Activated CD4-positive, CD25-positive, alpha-beta regulatory T cell treated with anti-CD3 and anti-CD28 coated beads, Interleukin-2, amount 50 U/mL, for 16 hours (primary cell): ENCODE data around the gene LMTK3.
"Not testable (repeated sequence)": the region's sequence is repeated elsewhere in the genome, so short reads cannot be mapped to it uniquely, and the experiment has no call there.

Experiments used
- DNase-seq: peaks from one replicate; pipeline ENCODE4 v3.0.0-alpha.2; 2020; ENCODE audit warnings: low read depth, low spot score

LMTK3 gene

DNA sequence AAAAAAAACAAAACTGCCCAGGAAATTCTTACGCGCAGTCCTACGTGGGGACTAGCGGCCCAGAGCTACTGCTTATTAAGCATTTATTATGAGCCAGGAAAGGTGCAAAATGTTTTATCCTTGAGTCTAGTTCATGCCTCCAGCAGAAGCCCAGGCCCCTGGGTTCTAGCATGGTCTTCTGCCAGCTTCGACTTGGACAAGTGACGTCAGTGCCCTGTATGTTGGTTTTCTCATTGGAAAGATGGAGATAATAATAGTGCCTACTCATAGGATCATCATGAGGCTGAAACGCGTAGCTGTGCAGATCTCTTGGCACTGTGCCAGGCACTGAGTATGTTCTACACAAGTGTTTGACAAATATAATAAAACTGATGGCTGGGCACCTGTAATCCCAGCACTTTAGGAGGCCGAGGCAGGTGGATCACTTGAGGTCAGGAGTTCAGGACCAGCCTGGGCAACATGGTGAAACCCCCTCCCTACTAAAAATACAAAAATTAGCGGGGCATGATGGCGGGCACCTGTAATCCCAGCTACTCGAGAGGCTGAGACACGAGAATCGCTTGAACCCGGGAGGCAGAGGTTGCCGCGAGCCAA is 28.0 kb upstream of the LMTK3 start:
- no peak for DNase-seq

DNA sequence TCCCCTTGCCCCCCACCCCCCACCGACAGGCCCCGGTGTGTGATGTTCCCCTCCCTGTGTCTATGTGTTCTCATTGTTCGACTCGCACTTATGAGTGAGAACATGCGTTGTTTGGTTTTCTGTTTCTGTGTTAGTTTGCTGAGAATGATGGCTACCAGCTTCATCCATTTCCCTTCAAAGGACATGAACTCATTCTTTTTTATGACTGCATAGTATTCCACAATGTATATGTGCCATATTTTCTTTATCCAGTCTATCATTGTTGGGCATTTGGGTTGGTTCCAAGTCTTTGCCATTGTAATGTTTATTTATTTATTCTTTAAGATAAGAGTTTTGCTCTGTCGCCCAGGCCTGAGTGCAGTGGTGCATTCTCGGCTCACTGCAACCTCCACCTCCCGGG is 26.4 kb upstream of the LMTK3 start:
- not testable (repeated sequence) for DNase-seq

DNA sequence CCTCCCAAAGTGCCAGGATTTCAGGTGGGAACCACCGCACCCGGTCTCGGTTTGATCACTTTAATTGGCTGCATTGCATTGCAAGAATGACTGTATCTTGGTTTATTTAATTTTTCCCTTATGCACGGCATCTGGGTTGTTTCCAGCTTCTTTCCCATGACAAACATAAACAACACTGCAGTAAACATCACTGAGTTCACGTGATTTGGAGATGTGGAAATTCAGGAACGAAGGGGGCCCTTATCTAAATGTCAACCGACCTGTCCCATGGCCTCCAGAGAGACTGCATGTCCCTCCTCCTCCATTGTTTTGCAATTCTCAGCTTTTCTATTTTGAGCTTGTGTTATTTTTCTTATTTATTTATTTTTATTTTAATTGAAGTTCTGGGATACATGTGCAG is 25.9 kb upstream of the LMTK3 start:
- DNase-seq, result no peak

DNA sequence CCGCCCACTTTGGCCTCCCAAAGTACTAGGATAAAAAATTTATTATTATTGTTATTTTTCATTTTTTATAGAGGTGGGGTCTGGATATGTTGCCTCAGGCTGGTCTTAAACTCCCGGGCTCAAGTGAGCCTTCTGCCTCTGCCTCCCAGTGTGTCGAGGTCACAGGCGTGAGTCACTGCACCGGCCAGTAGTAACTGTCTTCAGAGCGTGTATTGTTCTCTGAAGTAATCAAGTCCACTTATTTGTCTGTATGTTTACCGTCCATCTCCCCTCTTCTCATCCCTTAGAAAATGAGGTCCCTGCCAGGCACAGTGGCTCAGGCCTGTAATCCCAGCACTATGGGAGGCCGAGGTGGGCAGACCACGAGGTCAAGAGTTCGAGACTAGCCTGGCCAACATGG is 22.1 kb upstream of the LMTK3 start:
- DNase-seq, result no peak

DNA sequence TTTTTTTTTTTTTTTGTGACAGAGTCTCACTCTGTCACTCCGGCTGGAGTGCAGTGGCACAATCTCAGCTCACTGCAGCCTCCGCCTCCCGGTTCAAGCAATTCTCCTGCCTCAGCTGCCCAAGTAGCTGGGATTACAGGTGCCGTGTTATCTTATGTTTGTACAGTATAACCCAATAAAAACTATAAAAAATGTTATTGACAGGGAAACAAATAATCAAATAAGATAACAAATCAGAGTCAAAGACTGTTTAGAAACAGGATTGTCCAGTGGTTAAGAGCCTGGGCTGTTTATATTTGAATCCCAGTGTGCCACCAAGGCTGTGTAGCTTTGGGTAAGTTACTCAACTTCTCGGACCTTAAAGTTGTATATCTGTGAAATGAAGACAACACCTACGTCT is 19.1 kb upstream of the LMTK3 start:
- no peak for DNase-seq

DNA sequence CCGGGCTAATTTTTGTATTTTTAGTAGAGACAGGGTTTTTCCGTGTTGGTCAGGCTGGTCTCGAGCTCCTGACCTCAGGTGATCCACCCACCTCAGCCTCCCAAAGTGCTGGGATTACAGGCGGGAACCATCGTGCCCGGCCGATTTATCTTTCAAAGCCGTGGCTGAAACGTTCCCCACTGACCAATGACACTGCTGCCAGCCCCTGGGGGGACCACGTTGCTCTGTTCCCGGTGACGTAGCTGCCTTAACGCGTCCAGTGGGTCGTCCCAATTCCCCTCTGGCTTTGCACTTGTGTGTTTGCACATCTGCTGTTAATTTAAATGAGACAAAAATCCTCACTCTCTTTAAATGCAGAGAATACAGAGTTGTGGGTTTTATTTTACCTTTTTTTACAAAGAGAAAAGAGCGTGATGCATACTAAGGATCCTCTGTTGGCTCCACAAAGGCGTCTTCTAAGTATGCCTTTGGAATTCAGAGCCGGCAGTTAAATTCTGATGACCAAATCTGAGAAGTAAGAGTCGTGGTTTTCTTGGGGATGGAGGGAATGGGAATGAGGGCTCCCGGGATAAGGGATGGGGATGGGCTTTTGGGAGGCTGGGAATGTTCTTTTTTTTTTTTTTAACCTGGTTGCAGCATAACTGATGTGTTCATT is 18.6 kb upstream of the LMTK3 start:
- DNase-seq, result no peak

DNA sequence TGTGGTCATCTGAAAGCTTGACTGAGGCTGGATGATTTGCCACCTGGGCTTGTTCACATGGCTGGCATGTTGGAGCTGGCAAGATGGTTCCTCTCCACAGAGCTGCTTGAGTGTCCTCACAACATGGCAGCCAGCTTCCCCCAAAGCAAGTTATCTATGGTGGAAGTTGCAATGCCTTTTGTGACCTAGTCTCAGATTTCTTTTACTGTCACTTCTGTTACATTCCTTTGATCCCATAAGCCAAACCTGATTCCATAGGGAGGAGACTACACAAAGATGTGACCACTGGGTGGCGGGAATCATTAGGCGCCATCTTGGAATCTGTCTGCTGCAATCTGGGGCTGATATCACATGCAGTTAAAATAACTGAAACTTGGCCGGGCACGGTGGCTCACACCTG is 17.5 kb upstream of the LMTK3 start:
- no peak for DNase-seq

DNA sequence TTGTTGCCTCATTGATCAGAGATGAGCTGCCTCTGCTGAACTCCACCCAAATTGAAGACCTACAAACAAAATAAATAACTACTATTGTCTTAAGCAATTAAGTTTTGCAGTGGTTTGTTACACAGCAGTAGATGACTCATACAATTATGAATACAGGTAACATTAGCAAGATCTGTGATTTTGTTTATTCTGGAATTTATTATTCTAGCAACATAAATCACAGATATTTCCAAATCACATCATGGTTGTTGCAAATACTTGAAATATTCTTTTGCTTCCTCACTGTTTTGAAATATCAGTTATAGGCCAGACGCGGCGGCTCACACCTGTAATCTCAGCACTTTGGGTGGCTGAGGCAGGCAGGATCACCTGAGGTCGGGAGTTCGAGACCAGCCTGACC is 13.1 kb upstream of the LMTK3 start:
- DNase-seq, result no peak

DNA sequence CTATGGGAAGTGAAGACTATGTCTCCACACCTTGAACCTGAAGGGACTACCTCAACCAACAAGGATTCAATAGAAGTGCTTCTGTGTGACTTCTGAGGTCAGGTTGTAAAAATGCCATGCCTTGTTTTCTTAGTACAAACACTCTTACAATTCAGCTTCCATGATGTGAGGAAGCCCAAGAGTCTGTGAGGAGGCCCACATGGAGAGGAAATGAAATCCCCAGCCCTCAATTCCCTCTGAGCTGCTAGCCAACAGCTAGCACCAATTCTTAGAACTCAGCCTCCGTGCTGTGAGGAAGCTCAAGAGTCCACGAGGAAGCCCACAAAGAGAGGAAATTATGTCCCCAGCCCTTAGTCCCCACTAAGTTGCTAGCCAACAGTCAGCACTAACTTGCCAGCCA is 12.6 kb upstream of the LMTK3 start:
- no peak for DNase-seq

DNA sequence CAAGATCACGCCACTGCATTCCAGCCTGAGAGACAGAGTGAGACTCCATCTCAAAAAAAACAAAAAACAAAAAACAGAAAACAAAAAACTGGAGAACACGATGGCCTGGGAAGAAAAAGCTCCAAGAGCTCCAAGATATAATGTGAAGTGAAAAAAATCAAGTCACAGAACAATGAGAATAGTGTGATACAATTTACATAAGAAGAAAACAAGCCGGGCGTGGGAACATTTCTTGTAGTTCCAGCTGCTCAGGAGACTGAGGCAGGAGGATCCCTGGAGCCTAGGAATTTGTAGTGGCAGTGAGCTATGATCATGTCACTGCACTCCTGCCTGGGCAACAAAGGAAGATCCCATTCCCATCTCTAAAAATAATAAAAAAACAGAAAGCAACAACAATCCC is 8.5 kb upstream of the LMTK3 start:
- no peak for DNase-seq

DNA sequence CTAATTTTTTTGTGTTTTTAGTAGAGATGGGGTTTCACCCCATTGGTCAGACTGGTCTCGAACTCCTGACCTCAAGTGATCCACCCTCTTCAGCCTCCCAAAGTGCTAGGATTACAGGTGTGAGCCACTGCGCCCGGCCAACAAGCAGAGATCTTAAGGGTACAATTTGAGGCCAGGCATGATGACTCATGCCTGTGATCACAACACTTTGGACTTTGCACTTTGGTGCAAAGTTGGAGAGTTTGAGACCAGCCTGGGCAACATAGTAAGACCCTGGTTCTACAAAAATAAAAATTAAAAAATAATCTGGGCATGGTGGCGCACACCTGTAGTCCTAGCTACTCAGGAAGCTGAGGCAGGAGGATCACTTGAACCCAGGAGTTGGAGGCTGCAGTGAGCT is 7.8 kb upstream of the LMTK3 start:
- not testable (repeated sequence) for DNase-seq

DNA sequence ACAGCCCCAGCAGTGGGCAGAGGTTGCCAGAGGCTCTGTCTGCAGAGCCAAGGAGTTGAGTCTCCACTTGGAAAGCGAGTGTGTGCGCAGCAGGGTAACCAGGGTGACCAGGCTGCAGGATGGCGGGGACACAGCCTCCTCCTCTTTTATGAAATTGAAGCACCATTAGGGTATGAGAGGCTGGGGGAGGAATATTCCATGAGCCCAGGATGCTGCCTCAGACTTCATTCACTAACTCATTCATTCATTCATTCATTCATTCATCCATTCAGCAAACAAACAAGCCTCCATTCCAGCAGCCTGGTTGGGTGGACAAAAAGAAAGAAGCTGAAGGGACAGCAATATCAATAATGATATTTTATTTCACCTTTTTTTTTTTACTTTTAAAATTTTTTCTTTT is 6.6 kb upstream of the LMTK3 start:
- no peak for DNase-seq

DNA sequence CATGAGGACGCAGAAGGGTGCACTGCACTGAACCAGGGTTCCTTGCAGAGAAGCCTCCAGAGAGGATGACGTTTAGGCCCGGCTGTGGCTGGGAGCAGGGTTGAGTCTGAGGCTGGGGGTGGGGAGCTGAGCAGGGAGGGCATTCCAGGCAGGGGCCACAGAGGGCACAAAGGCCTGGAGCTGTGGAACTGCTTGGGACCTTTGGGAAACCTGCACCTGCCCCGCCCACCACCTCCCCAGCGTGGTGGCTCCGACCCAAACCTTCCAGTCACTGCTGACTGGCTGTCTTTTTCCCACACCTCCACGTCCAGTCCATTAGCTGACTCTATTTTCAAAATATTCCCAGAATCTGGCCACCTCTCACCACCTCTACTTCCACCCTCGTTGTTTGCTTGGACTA is 4.9 kb upstream of the LMTK3 start:
- DNase-seq, result no peak

DNA sequence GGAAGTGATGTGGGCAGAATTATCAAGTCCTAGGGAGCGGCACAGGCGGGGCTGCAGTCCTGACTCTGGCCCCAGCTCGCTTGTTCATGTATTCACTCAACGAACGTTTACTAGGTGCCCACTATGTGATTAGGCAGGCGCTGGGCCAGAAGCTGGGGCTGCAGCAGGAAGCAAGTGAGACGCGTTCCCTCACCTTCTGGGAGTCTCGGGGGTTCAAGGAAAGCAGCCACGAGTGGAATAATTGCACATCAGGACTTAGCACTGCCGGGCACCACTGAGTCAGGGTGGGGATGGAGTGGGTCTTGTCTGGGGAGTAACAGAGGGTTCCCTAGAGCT is 2.5 kb upstream of the LMTK3 start:
- no peak for DNase-seq

DNA sequence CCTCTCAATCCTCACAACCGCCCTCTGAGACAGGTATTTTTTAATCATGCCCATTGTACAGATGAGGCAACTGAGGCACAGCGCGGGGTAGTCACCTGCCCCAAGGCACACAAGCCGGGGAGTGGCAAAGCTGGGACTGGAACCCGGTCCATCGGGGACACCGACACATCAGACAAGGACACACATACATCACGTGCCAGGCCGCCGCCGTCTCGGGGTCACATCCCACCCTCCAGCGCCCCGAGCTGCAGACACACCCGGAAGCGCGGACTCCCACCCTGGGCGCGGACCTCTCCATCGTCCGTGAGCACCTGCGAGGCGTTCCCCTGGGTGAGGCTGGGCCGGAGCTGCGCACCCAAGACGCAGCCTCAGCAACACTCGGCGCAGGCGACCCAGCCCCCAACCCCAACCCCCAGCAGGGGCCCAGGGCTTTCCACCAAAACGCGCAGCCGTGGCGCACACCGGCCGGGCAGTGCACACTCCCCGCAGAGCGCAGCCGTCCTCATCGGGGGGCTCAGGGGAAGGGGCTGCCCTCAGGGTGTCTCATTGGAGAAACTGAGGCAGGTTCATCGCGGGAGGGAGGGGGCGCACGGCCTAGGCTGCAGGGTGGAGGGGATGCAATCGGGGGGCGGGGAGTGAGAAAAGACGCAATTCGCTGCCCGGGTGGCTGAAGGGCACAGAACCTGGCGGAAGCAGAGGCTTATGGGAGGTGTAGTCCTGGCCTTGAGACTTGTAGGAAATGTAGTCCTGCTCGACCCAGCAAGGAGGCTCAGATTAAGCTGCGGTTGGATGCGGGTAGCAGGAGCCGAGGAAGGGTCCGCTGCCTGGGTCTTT is 1.9 kb upstream of the LMTK3 start:
- DNase-seq, result peak; percentile 50

DNA sequence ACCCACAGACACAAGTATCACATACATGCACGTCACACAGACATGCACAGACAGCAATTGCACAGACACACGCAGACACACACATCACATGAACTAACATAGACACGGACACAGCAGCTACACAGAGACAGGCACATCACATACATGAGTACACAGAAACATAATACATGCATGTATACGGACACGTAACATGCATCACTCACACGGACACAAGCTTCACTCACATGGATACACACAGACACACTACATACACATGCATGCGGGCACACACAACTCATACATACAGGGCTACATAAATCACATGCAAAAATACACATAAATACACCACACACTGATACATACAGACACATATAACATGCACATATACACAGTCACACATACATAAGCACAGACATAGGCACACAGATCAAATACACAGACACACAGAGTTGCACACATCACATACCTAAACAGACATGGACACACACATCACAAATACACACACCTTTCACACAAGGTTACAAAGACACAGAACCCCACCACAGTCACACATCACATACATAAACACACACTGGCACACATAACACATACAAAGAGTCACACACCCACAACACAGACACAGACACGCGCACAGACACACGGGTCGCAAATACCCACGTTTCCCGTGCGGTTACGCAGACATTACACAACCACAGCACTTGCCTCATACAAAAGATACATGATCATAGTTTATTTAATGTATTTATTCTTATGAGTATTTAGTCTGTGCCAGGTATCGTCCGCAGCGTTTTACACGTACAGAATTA is 1.1 kb upstream of the LMTK3 start:
- no peak for DNase-seq

DNA sequence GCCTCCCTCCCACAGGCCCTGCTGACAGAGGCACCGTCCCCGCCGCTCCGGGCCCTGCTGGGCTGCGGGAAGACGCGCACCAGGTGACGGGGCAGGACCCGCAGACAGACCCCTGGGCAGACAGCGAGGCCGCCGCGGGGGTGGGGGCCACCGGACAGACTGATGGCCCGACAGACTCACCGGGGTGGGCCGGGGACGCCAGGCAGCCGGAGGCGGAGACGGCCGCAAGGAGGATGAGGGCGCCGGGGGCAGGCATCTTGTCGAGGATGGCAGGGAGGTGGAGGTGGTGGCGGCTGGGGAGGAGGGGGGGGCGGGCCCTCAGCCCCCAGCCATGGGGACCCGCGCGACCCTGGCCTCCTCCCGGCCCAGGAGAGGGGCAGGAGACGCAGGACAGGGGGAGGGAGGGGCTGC is 309 bp downstream of the LMTK3 start:
- DNase-seq, result no peak

DNA sequence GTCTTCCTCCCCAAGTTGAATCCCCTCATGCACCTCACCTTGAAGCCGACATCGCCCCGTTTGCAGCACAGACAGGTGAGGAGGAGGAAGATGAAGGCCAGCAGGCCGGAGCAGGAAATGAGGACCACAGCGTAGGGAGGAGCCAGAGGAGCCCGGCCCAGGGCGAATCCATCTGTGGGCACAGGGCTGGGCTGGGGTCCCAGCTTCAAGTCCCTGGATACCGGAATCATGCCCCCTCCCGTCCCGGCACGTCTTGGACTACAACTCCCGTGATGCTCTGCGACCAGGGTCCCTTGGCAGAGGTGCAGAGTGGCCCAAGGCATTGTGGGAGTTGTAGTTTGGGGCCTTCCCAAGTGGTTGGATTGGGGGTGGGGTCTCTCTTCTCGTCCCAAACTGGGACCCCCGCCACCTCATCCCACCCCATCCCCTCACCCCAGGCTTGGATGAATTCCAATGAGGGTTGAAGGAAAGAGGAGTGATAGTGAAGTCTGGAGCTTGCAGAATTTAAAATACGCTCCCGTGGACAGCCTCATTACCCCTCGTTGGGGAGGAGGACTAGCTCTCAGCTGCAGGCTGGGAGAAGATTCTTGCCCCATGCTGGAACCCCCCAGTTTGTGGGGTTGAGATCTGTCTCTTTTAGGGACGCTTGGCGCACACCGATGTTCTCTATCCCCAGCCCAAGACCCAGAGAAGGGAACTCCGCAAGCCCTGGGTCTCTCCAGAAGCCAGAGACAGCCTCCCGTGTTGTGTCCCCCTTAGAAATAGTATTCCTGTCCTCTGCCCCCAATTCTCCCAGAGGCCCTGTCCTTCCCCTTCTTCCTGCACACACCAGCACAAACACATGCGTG is 990 bp downstream of the LMTK3 start:
- peak; percentile 68 for DNase-seq

DNA sequence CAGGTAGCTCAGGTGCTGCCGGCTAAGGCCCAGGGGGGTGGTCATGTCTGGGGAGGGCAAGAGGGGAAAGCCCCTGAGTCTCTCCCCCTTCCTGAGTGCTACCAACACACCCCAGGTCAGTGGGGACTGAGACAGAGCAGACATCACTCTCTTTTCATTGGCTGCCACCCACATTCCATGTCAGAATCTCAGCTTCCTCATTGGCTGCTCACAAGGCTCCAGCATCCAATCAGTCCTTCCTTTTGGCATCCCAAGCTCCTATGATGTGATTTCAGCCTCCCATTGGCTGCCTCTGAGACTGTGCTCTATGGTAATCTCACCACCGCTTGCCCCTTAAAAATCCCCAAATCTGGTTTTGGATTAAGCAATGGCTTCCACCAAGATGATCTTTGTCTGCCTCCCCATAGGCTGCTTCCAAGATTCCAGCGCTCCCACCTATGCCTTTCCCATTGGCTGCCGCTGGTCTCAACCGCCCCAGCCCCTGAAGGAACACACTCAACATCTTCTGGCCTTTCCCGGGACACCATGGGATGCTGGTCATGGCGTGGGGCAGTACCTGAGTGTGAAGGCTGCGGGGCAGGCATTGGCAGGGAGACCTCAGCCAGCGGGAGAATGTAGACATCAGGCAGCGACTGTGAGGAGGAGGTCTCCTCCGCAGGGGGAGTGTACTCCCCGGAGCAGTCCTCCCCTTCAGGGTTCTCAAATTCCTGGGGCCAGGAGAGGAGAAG is 2.0 kb downstream of the LMTK3 start:
- DNase-seq, result no peak

DNA sequence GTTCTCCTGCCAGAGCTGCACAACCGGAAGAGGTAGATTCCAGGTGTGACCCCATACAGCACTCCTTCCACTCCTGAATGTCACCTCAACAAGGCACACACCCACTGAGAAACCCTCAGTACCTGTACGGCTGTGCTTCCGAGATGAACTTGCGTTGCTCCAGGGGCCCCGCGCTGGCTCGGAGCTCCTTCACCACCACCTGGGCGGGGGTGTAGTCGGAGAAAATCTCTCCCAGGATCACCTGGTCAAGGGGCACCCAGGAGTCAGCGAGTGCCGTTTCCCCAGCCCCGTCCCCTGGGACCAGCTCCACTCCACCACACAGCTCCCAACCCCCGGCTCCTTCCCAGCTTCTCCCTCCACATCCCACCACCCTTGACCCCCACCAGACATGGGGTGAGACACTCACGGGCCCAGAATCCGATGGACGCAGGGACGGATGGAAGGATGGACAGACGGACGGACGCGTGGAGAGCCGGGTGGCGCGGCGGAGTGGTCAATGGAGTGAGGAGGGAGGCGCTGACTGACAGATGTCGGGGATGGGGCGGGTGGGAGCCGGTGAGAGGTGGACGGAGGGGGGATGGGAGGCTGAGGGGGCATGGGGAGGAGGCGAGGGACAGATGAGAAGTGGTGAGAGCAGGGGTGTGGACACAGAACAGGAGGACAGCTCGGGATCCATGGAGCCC is 2.8 kb downstream of the LMTK3 start:
- DNase-seq, result no peak
